ENCODE measurements around the gene HOXB4. TPM values are rescaled to one million over a fixed set of nuclear protein-coding genes. Genes with fewer than 3 reads are reported as not detected.

Gene HOXB4
- polyA plus RNA-seq, 1 donor from 2014 or later: 0.14 TPM

GRCh38 chr17:48582750-48583069 lies 4.6 kb upstream of the HOXB4 start:
- no peaks in the 10 kb centered on the region for H3K9me3 Mint-ChIP-seq
- peaks cover 28 to 61% (median 30%) of the 10 kb centered on the region in 3 donors for H3K4me1 Mint-ChIP-seq
- peak overlapping the region in 2 of 3 donors; percentile 87 to 92 for H3K27ac Mint-ChIP-seq
- H3K36me3 Mint-ChIP-seq: no peaks in the 10 kb centered on the region
- peaks cover 79% of the 10 kb centered on the region for H3K27me3 Mint-ChIP-seq
- peak overlapping the region in 3 of 4 donors; percentile 51 to 93 (median 67) for H3K4me3 Mint-ChIP-seq

- Mint-ChIP-seq H3K36me3 (no peaks in the 10 kb centered on the region), H3K27me3 (peaks cover 63% of the 10 kb centered on the region), H3K4me3 (peak overlapping the region; percentile 68 to 93 (median 78)), H3K4me1 (peaks cover 19 to 43% (median 26%) of the 10 kb centered on the region in 3 donors), H3K9me3 (no peaks in the 10 kb centered on the region), H3K27ac (peak overlapping the region; percentile 86 to 92 (median 89))
These were observed 1.8 kb upstream of the HOXB4 start for GRCh38 chr17:48579760-48580554.

DNA sequence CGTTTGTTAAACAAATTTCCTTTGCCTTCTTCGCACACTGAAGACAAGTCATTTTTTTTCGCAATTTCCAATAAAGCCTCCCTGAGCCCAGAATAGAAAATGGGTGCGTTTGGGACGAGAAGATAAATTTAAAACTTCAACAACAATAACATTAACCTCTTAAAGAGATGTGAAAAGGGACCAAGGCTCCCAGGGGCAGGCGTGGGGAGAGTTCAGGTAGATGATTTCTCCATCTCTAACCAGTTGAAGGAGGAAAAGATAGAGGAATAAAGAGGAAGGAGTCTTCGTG lies 1.3 kb upstream of the HOXB4 start:
- peaks cover 61% of the 10 kb centered on the region for H3K27me3 Mint-ChIP-seq
- H3K9me3 Mint-ChIP-seq: no peaks in the 10 kb centered on the region
- peaks cover 19 to 42% (median 26%) of the 10 kb centered on the region in 3 donors for H3K4me1 Mint-ChIP-seq
- peak overlapping the region in 3 of 4 donors; percentile 86 to 96 (median 93) for H3K4me3 Mint-ChIP-seq
- H3K27ac Mint-ChIP-seq: peak overlapping the region; percentile 83 to 92 (median 86)
- H3K36me3 Mint-ChIP-seq: no peaks in the 10 kb centered on the region

- no peaks in the 10 kb centered on the region for H3K36me3 Mint-ChIP-seq
- H3K4me3 Mint-ChIP-seq: peak overlapping the region; percentile 86 to 99 (median 94)
- H3K27me3 Mint-ChIP-seq: peaks cover 55% of the 10 kb centered on the region
- peak overlapping the region; percentile 83 to 93 (median 92) for H3K27ac Mint-ChIP-seq
- peaks cover 19 to 39% (median 26%) of the 10 kb centered on the region in 3 donors for H3K4me1 Mint-ChIP-seq
- no peaks in the 10 kb centered on the region for H3K9me3 Mint-ChIP-seq
These were observed 693 bp upstream of the HOXB4 start for GRCh38 chr17:48578616-48579470.

- Mint-ChIP-seq H3K27me3 (peaks cover 46% of the 10 kb centered on the region), H3K4me3 (peak overlapping the region; percentile 77 to 90 (median 88)), H3K36me3 (no peaks in the 10 kb centered on the region), H3K27ac (peak overlapping the region in 1 of 3 donors; percentile 87), H3K9me3 (no peaks in the 10 kb centered on the region), H3K4me1 (peaks cover 17 to 33% (median 24%) of the 10 kb centered on the region in 3 donors)
These were observed 712 bp downstream of the HOXB4 start for GRCh38 chr17:48577330-48577945.

- H3K9me3 Mint-ChIP-seq: no peaks in the 10 kb centered on the region
- peaks cover 39% of the 10 kb centered on the region for H3K27me3 Mint-ChIP-seq
- H3K4me1 Mint-ChIP-seq: peaks cover 15 to 29% (median 22%) of the 10 kb centered on the region in 3 donors
- peak overlapping the region in 1 of 3 donors; percentile 87 for H3K27ac Mint-ChIP-seq
- H3K4me3 Mint-ChIP-seq: peak overlapping the region; percentile 77 to 90 (median 88)
- no peaks in the 10 kb centered on the region for H3K36me3 Mint-ChIP-seq
These were observed 1.5 kb downstream of the HOXB4 start for GRCh38 chr17:48576479-48577309.

DNA sequence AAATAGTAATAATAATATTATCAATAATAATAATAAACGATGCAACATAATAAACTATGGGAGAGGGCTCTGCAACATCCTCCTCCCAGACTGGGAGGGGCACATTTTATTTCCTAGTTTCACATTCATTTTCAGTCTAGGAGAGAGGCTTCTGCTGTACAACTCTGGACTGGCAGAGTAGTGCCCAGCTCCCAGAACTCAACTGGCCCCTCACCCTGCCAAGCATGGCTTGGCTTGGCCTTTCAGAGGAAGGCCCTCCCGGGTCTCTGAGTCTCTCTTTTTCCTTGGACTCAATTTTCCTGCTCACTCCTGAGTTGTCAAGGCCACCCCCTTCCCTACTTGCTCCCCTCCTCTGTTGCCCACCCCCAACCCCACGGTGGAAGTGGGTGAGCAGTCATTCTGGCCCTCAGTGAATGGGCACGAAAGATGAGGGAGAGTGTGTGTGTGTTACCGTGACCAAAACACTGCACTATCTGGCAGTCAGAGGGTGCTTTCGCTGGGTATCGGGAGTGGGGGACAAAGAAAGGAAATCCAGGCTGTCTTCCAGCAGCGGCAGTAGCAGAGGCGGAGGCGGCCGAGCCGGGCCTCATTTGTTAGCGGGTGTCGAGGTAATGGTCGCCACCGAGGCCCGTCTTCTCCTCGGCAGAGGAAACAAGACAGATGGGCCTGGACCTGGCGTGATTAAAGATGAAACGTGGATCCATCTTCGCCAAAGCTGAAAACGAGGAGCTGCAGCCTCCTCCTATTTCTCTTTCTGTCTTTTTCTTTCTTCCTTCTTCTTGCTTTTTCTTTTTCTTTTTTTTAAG lies 2.3 kb downstream of the HOXB4 start:
- Mint-ChIP-seq H3K27me3 (peaks cover 32% of the 10 kb centered on the region), H3K4me1 (peaks cover 15 to 22% (median 22%) of the 10 kb centered on the region in 3 donors), H3K9me3 (no peaks in the 10 kb centered on the region), H3K36me3 (no peaks in the 10 kb centered on the region), H3K4me3 (peak overlapping the region in 3 of 4 donors; percentile 53 to 76 (median 61)), H3K27ac (peak overlapping the region in 1 of 3 donors; percentile 29)

- peaks cover 15 to 20% (median 20%) of the 10 kb centered on the region in 3 donors for H3K4me1 Mint-ChIP-seq
- peaks cover 28% of the 10 kb centered on the region for H3K27me3 Mint-ChIP-seq
- no peaks in the 10 kb centered on the region for H3K36me3 Mint-ChIP-seq
- H3K9me3 Mint-ChIP-seq: no peaks in the 10 kb centered on the region
- no peak overlapping the region for H3K27ac Mint-ChIP-seq
- peak overlapping the region in 2 of 4 donors; percentile 53 to 70 for H3K4me3 Mint-ChIP-seq
These were observed 3.0 kb downstream of the HOXB4 start for GRCh38 chr17:48575066-48575582.

DNA sequence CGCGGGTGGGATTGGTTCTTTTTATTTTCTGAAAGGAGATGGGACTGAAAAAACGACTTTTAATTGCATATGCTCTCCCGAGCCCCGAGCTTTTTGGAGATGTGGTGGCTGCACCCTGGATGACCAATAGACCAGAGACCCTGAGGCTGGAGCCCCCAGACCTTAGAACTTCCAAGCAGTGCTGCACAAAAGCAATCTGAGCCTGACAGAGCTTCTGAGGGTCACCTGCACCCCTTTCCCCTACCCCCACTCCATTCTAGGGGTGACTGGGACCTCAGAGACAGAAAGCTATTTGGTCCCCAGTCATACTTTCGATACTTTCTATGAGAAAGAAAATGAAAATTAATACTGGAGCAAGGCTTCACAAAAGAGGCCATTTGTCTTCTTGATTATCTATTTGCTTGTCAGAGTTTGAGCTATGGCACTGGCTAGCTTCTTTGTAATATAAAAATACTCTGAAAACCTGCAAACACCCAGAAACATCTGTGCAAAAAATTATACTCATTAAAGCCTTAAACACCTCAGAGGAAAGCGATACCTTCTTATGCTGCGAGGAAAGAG lies 3.6 kb downstream of the HOXB4 start:
- H3K27me3 Mint-ChIP-seq: peaks cover 25% of the 10 kb centered on the region
- H3K9me3 Mint-ChIP-seq: no peaks in the 10 kb centered on the region
- peaks cover 12 to 18% (median 14%) of the 10 kb centered on the region in 3 donors for H3K4me1 Mint-ChIP-seq
- peak overlapping the region in 1 of 4 donors; percentile 53 for H3K4me3 Mint-ChIP-seq
- H3K36me3 Mint-ChIP-seq: no peaks in the 10 kb centered on the region
- H3K27ac Mint-ChIP-seq: no peak overlapping the region

DNA sequence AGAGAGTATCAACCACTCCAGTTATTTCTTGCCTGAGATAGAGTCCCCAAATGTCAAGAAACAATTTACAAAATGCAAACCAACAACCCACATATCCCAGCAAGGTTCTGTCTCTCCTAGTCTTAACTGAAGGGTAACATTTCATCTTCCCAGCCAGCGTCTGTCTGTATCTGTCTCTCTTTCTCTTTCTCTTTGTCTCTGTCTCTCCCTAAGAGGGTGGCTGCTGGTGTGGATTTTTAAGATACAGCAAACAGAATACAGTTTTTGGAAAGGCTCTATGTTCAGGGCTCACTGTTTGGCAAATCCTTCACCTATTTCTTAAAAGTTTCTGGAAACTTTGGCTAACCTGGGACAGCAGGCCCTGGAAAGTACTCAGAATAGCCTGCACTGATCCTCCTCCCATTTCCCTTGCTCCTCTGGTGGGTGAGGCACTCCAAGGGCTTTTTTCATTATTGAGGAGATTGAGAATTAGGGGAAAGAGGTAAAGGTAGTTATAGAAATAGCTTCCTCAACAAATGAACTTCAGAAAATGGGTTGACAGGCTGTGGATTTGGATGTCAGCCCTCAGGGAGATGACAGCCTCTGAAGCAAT lies 6.2 kb downstream of the HOXB4 start:
- Mint-ChIP-seq H3K36me3 (peaks cover 2% of the 10 kb centered on the region), H3K27me3 (peaks cover 6% of the 10 kb centered on the region), H3K4me1 (peaks cover 0 to 7% (median 0%) of the 10 kb centered on the region in 3 donors), H3K4me3 (peak overlapping the region in 1 of 4 donors; percentile 13), H3K9me3 (peaks cover 0 to 1% (median 0%) of the 10 kb centered on the region in 3 donors), H3K27ac (peak overlapping the region in 1 of 3 donors; percentile 66)

- peak overlapping the region in 1 of 3 donors; percentile 66 for H3K27ac Mint-ChIP-seq
These were observed 6.9 kb downstream of the HOXB4 start for GRCh38 chr17:48571024-48571818.

GRCh38 chr17:48570325-48571023 lies 7.7 kb downstream of the HOXB4 start:
- Mint-ChIP-seq H3K27ac (no peak overlapping the region), H3K4me3 (no peak overlapping the region), H3K4me1 (peaks cover 0 to 1% (median 0%) of the 10 kb centered on the region in 3 donors), H3K9me3 (peaks cover 0 to 1% (median 0%) of the 10 kb centered on the region in 3 donors), H3K27me3 (peaks cover 3% of the 10 kb centered on the region), H3K36me3 (peaks cover 2% of the 10 kb centered on the region)

More at GRCh38 chr17:48571024-48571818, 6.9 kb downstream of the HOXB4 start:
- peaks cover 0 to 1% (median 0%) of the 10 kb centered on the region in 3 donors for H3K9me3 Mint-ChIP-seq
- peaks cover 3% of the 10 kb centered on the region for H3K27me3 Mint-ChIP-seq
- peaks cover 2% of the 10 kb centered on the region for H3K36me3 Mint-ChIP-seq
- H3K4me3 Mint-ChIP-seq: no peak overlapping the region
- peaks cover 0 to 5% (median 0%) of the 10 kb centered on the region in 3 donors for H3K4me1 Mint-ChIP-seq

Data from IgD-negative memory B cell (primary cell).